A549 (cell line): ENCODE measurements around the gene TACR1. TPM values are rescaled to one million over a fixed set of nuclear protein-coding genes. Genes with fewer than 3 reads are reported as not detected.
"Not testable (repeated sequence)": the region's sequence is repeated elsewhere in the genome, so short reads cannot be mapped to it uniquely, and the experiment has no call there.

Experiments
- ATAC-seq, 2 experiments: fragments of 200-7000 bp in 1 of 2; fragments of >200 bp in 1 of 2; cut with Nextera tagmentation in 1 of 2; cut with Tn5 transposase in 1 of 2; 3 replicates each; pipeline versions ENCODE4 v1.8.0 to v1.9.1; 2018 to 2020; ENCODE audit warnings: mild to moderate bottlenecking in 1 of 2, moderate library complexity in 1 of 2
- CTCF ChIA-PET: fragments of 300-600 bp; sonication (Branson Sonifier 250); formaldehyde crosslinking; extraction: SDS; loops from one replicate; lab custom pipeline; 2021; ENCODE audit warnings: antibody characterized with exemption, inconsistent platforms; lab: Yijun Ruan, JAX
- POLR2A ChIA-PET: fragments of 350-600 bp; formaldehyde crosslinking; extraction: SDS; loops from one replicate; lab custom pipeline; 2021; ENCODE audit warnings: antibody characterized with exemption, inconsistent platforms; lab: Yijun Ruan, JAX
- DNase-seq, 2 experiments: peaks; one replicate each; pipeline versions ENCODE4 v3.0.0 to v3.0.0-alpha.2; 2011 to 2016; ENCODE audit warnings: low read depth in 1 of 2, low spot score in 1 of 2
- FAIRE-seq: peaks from 2 replicates; lab custom pipeline; 2011; peaks lifted over from hg19 to GRCh38; lab: Jason Lieb, UNC
- H3K27ac ChIP-seq, 2 experiments: fragments of >200 bp; sonication (Bioruptor Twin); formaldehyde crosslinking; 3 replicates each; pipeline ENCODE4 v1.5.1; 2016 to 2017
- H3K4me1 ChIP-seq: fragments of >200 bp; sonication (Bioruptor Twin); formaldehyde crosslinking; 3 replicates; pipeline ENCODE4 v1.6.1; 2016
- H3K4me2 ChIP-seq: fragments of >200 bp; sonication (Bioruptor Twin); formaldehyde crosslinking; 3 replicates; pipeline ENCODE4 v1.6.1; 2016
- H3K4me3 ChIP-seq: fragments of >200 bp; sonication (Bioruptor Twin); formaldehyde crosslinking; 3 replicates; pipeline ENCODE4 v1.5.1; 2016
- H3K9me3 ChIP-seq: fragments of >200 bp; sonication (Bioruptor Twin); formaldehyde crosslinking; 3 replicates; pipeline ENCODE4 v1.6.1; 2016
- CBX8 ChIP-seq: fragments of 200-600 bp; sonication (generic); IDR thresholded peaks from 2 replicates; pipeline ENCODE4 v1.6.1; 2016
- CEBPB ChIP-seq, 2 experiments: fragments of >200 bp in 1 of 2; sonication (Bioruptor Twin) in 1 of 2; formaldehyde crosslinking in 1 of 2; IDR thresholded peaks; 2 replicates each; pipeline ENCODE4 v1.6.1; 2012 to 2016
- CHD4 ChIP-seq: fragments of 200-600 bp; sonication (generic); IDR thresholded peaks from 2 replicates; pipeline ENCODE4 v1.6.1; 2016; ENCODE audit warnings: antibody characterized with exemption, mild to moderate bottlenecking, borderline replicate concordance
- EHMT2 ChIP-seq: fragments of 200-600 bp; sonication (generic); IDR thresholded peaks from 2 replicates; pipeline ENCODE4 v1.6.1; 2016; ENCODE audit warnings: antibody characterized with exemption, low read depth, mild to moderate bottlenecking, moderate library complexity
- ELK1 ChIP-seq: fragments of 150-350 bp; IDR thresholded peaks from 2 replicates; pipeline ENCODE4 v1.6.1; 2014; ENCODE audit warnings: low read depth, mild to moderate bottlenecking, low read length
- EP300 ChIP-seq, 2 experiments: fragments of >200 bp; sonication (Bioruptor Twin); formaldehyde crosslinking; IDR thresholded peaks; 2 replicates in 1 of 2; 3 replicates in 1 of 2; pipeline ENCODE4 v1.6.1; 2016 to 2017
- FOXS1 ChIP-seq: fragments of 250-450 bp; sonication (Bioruptor Pico); IDR thresholded peaks from 2 replicates; pipeline ENCODE4 v1.5.0; 2020; ENCODE audit warnings: mild to moderate bottlenecking, moderate library complexity
- HDAC2 ChIP-seq: fragments of 200-600 bp; sonication (generic); IDR thresholded peaks from 2 replicates; pipeline ENCODE4 v1.6.1; 2016
- KDM5A ChIP-seq: fragments of 200-600 bp; sonication (generic); IDR thresholded peaks from 2 replicates; pipeline ENCODE4 v1.6.1; 2016; ENCODE audit warnings: antibody characterized with exemption, mild to moderate bottlenecking
- MAFK ChIP-seq: fragments of 450-650 bp; IDR thresholded peaks from 2 replicates; pipeline ENCODE4 v1.6.1; 2014; ENCODE audit not compliant: partially characterized antibody
- MYC ChIP-seq: IDR thresholded peaks from 2 replicates; pipeline ENCODE4 v1.6.1; 2012; ENCODE audit warnings: mild to moderate bottlenecking, inconsistent platforms, low read length, improper control_type of control experiment, borderline replicate concordance
- PHF8 ChIP-seq: fragments of 200-600 bp; sonication (generic); IDR thresholded peaks from 2 replicates; pipeline ENCODE4 v1.6.1; 2016; ENCODE audit warnings: low read depth, mild to moderate bottlenecking, antibody characterized with exemption, moderate library complexity, borderline replicate concordance
- REST ChIP-seq: fragments of 200-600 bp; sonication (generic); IDR thresholded peaks from 2 replicates; pipeline ENCODE4 v1.6.1; 2016; ENCODE audit warnings: antibody characterized with exemption, mild to moderate bottlenecking, moderate library complexity
- RFX5 ChIP-seq: fragments of 450-650 bp; IDR thresholded peaks from 2 replicates; pipeline ENCODE4 v1.7.1; 2014; ENCODE audit warnings: antibody characterized with exemption, mild to moderate bottlenecking, moderate library complexity
- USF2 ChIP-seq: fragments of 450-650 bp; IDR thresholded peaks from 2 replicates; pipeline ENCODE4 v1.6.1; 2014; ENCODE audit warnings: antibody characterized with exemption
- ZFP36 ChIP-seq: fragments of 450-650 bp; IDR thresholded peaks from 2 replicates; pipeline ENCODE4 v1.6.1; 2014; ENCODE audit warnings: borderline replicate concordance; ENCODE audit not compliant: partially characterized antibody
- WGBS: methylation state at CpG from one replicate; pipeline ENCODE4 v1.1.6; 2017; ENCODE audit errors: missing lambda C conversion rate; 5-methylcytosine and 5-hydroxymethylcytosine counted together
- polyA plus RNA-seq, 4 experiments: library from polyadenylated mRNA; depleted of rRNA in 3 of 4; stranded (reverse); fragments of >200 nt; fragmentation: RNase III in 1 of 4; extraction: RNeasy Plus Mini Kit Qiagen cat#74134 plus additional on column Dnase treatment in 1 of 4; gene quantifications; 2 replicates in 3 of 4; 3 replicates in 1 of 4; pipeline ENCODE4 v1.2.3, GENCODE V29; 2011 to 2017

TACR1 gene
- polyA plus RNA-seq, 2 of the 4 experiments (the other 2 are of a cell fraction) = 0.27 to 0.92 TPM

GRCh38 chr2:75146221-75146605 lies 53.1 kb downstream of the TACR1 start:
- H3K4me3 ChIP-seq, H3K9me3 ChIP-seq, POLR2A ChIA-PET, FAIRE-seq: not testable (repeated sequence)
- ATAC-seq (peak; percentile 13 to 42; a peak in 2 of 6 replicates), DNase-seq (peak in 1 of 2 experiments; percentile 18)
- 66% methylated on average over 4 of the region's 4 CpGs for WGBS
- Histone ChIP-seq H3K27ac (peak overlapping the region; percentile 13 to 47; a peak in 3 of 6 replicates), H3K4me1 (peaks cover 16% of the 10 kb centered on the region; the same call in 2 of the 3 replicates), H3K4me2 (peak overlapping the region; percentile 2; the same call in 1 of the 3 replicates)
- 0 out of 2 replicates have a peak, but pooled peaks have one; percentile 21 for TF ChIP-seq REST
- CTCF ChIA-PET = interaction anchor here (0.5 kb wide), 1 partner anchor 527 kb away, joined by 4 read pairs; no protein-coding TSS in a partner anchor

GRCh38 chr2:75142081-75142480 lies 57.2 kb downstream of the TACR1 start:
- POLR2A ChIA-PET = no interaction called here

GRCh38 chr2:75140288-75140687 lies 59.0 kb downstream of the TACR1 start:
- WGBS = 23% methylated on average over 1 of the region's 1 CpG
- Histone ChIP-seq H3K9me3 (no peaks in the 10 kb centered on the region), H3K27ac (no peak overlapping the region), H3K4me1 (no peaks in the 10 kb centered on the region), H3K4me3 (no peak overlapping the region), H3K4me2 (no peak overlapping the region)
- CTCF ChIA-PET = no interaction called here
- ATAC-seq = no peak
- TF ChIP-seq EP300 (IDR thresholded peaks at IDR 0.05) = no peak
- no peak for TF ChIP-seq REST
- TF ChIP-seq KDM5A = no peak
- TF ChIP-seq USF2 = no peak
- TF ChIP-seq MYC = no peak
- TF ChIP-seq HDAC2 = no peak
- no peak for TF ChIP-seq CBX8
- no peak for TF ChIP-seq RFX5
- no peak for TF ChIP-seq EHMT2
- TF ChIP-seq PHF8 = no peak
- no peak for TF ChIP-seq ZFP36
- no peak for TF ChIP-seq FOXS1 (CRISPR knock-in tag)
- no peak for TF ChIP-seq MAFK
- TF ChIP-seq ELK1 = no peak
- TF ChIP-seq, all 56 proteins: peak for 0
- POLR2A ChIA-PET = no interaction called here
- no peak for DNase-seq
- FAIRE-seq = no peak

More at GRCh38 chr2:75142081-75142480, 57.2 kb downstream of the TACR1 start:
- DNase-seq (peak in 1 of 2 experiments; percentile 23), FAIRE-seq (no peak), ATAC-seq (no peak)
- CTCF ChIA-PET = interaction anchor here (0.5 to 1.6 kb wide), 4 partner anchors 13 to 467 kb away, joined by 3 to 4 read pairs (median 3); no protein-coding TSS in a partner anchor
- TF ChIP-seq CHD4 (no peak), CEBPB (IDR thresholded peaks at IDR 0.05) (0 out of 4 replicates have a peak, but pooled peaks of 1 of the 2 experiments have one; percentile 27)
- H3K4me3 ChIP-seq = no peak overlapping the region
- H3K4me2 ChIP-seq = no peak overlapping the region
- H3K4me1 ChIP-seq = peaks cover 13% of the 10 kb centered on the region; the same call in 2 of the 3 replicates
- 79% methylated on average over 3 of the region's 3 CpGs for WGBS
- no peak overlapping the region for H3K27ac ChIP-seq
- H3K9me3 ChIP-seq = no peaks in the 10 kb centered on the region
